VCaP (cell line): ENCODE measurements around the gene COL24A1.
"Not testable (repeated sequence)": the region's sequence is repeated elsewhere in the genome, so short reads cannot be mapped to it uniquely, and the experiment has no call there.

ENCODE experiments used
- H3K27ac ChIP-seq: fragments of 450-650 bp; 2 replicates; pipeline ENCODE4 v1.5.1; 2017
- TF ChIP-seq, protein P1 (sequence below): fragments of 450-650 bp; conservative IDR thresholded peaks from 2 replicates; pipeline ENCODE4 v1.5.1; 2017; ENCODE audit warnings: mild to moderate bottlenecking, moderate library complexity

The COL24A1 gene

GRCh38 chr1:85884372-85885035, 272.1 kb downstream of the COL24A1 start:
- TF ChIP-seq, protein P1, sequence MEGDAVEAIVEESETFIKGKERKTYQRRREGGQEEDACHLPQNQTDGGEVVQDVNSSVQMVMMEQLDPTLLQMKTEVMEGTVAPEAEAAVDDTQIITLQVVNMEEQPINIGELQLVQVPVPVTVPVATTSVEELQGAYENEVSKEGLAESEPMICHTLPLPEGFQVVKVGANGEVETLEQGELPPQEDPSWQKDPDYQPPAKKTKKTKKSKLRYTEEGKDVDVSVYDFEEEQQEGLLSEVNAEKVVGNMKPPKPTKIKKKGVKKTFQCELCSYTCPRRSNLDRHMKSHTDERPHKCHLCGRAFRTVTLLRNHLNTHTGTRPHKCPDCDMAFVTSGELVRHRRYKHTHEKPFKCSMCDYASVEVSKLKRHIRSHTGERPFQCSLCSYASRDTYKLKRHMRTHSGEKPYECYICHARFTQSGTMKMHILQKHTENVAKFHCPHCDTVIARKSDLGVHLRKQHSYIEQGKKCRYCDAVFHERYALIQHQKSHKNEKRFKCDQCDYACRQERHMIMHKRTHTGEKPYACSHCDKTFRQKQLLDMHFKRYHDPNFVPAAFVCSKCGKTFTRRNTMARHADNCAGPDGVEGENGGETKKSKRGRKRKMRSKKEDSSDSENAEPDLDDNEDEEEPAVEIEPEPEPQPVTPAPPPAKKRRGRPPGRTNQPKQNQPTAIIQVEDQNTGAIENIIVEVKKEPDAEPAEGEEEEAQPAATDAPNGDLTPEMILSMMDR: peak; percentile 43
- H3K27ac ChIP-seq: no peak overlapping the region

DNA sequence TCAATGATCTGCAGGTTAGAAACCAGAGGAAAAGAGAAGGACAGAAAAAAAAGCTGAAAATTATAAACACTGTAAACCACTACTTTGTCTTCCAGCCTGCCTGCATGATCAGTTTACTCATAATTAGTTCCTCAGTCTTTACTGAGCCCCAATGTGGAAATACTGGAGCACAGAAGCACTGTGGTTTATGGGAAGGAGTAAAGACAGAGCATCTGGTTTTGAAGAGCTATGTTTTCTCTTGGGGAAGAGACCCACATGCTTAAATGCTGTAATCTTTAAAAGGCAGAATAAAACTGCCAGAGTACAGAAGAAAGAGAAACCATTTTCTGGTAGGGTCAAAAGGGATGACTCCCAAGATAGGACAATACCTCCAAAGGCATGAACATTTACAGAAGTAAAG, 289.4 kb downstream of the COL24A1 start:
- TF ChIP-seq, protein P1: no peak
- no peak overlapping the region for H3K27ac ChIP-seq

GRCh38 chr1:85865213-85865612, 291.4 kb downstream of the COL24A1 start:
- H3K27ac ChIP-seq: no peak overlapping the region

DNA sequence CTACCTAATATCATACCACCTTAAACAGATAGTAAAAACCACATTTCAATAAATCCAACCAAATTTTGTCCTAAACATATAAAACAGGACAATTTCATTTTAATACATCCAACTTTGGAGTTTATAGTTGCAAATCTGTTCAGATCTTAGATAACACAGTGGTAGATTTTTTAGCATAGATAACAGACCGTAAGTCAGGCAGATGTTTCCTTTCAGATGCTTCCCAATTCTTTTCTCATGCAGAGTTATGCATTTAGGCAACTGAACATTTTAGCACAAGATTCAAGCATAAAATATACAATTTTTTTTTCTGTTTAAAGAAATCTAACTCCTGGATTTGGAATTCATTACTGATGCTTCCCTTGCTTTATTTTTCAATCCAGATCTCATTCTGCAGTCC, 291.8 kb downstream of the COL24A1 start:
- TF ChIP-seq, protein P1: no peak
- no peak overlapping the region for H3K27ac ChIP-seq

More at GRCh38 chr1:85865213-85865612, 291.4 kb downstream of the COL24A1 start:
- TF ChIP-seq, protein P1: no peak

GRCh38 chr1:85863639-85864038, 292.9 kb downstream of the COL24A1 start:
- H3K27ac ChIP-seq: not testable (repeated sequence)

GRCh38 chr1:85862456-85862855, 294.1 kb downstream of the COL24A1 start:
- TF ChIP-seq, protein P1: no peak
- no peak overlapping the region for H3K27ac ChIP-seq

DNA sequence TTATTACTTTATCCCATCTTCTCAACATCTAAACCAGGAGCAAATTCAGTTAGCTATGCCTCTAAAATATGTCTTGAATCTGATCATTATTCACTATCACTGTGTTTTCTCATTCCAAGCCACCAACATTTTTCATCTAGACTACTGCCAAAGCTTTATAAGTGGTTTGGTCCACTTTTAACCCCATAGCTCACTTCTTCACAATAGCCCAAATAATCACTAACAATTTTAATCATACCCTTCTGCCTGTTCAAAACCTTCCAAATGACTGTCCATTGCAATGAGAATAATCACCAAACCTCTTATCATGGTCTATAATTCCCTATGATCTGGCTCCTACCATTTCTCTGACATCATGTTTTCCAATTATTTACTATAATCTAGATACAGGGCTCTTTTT, 298.6 kb downstream of the COL24A1 start:
- no peak overlapping the region for H3K27ac ChIP-seq
- TF ChIP-seq, protein P1: no peak

DNA sequence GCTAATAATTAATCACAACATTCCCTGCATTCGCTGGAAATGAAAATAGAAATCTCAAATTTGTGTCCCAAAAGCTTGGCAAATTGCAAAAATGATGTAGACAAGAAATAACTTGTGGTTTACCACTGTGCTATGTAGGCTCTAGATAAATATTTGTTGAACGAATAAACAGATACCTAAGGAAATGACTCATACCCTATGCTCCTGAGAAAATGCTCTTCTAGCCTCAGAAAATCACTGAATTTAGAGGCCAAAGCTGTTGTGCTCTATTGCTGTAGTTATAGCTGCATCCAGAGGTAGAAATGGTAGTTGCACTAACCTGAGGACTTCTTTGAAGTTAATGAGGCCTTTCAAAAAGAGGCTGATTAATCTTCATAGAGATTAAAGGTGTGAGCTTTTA, 306.3 kb downstream of the COL24A1 start:
- TF ChIP-seq, protein P1: no peak; the same call in 1 of the 2 replicates
- no peak overlapping the region for H3K27ac ChIP-seq
